ENCODE results near the gene ECEL1. TPM values are rescaled to one million over a fixed set of nuclear protein-coding genes. Genes with fewer than 3 reads are reported as not detected.

Gene ECEL1
- total and polyA plus RNA-seq, 4 donors = 0.09 to 0.35 (median 0.23) TPM

- DNase-seq (no peak), ATAC-seq (ENCODE audit: insufficient read depth, low FRiP score) (no peak)
- WGBS, 2 donors = 75 to 86% methylated on average over 9 of the region's 9 CpGs
- Histone ChIP-seq H3K4me3 (no peak overlapping the region), H3K4me1 (ENCODE audit: control insufficient read depth in 5 of 5, insufficient read depth in 5 of 5, low read length in 5 of 5) (no peaks in the 10 kb centered on the region), H3K27ac (ENCODE audit: low read depth in 1 of 2, low read length in 1 of 2) (no peak overlapping the region), H3K9me3 (ENCODE audit: control insufficient read depth in 4 of 4, insufficient read depth in 3 of 4, low read length in 3 of 4) (no peaks in the 10 kb centered on the region), H3K9ac (ENCODE audit: insufficient read depth in 1 of 2, low read length in 2 of 2) (no peak overlapping the region), H3K36me3 (ENCODE audit: control insufficient read depth in 4 of 4, insufficient read depth in 4 of 4, low read length in 4 of 4) (no peaks in the 10 kb centered on the region), H3K27me3 (ENCODE audit: control insufficient read depth in 3 of 3, insufficient read depth in 3 of 3, low read length in 2 of 3) (peaks cover 0 to 3% (median 0%) of the 10 kb centered on the region in 3 donors)
- TF ChIP-seq CTCF (IDR thresholded peaks at IDR 0.05; ENCODE audit: control extremely low read depth, extremely low read depth) = no peak
These were observed 43.1 kb upstream of the ECEL1 start for GRCh38 chr2:232530626-232531260.

- ATAC-seq (ENCODE audit: insufficient read depth, low FRiP score) (no peak), DNase-seq (no peak)
- peaks cover 0 to 5% (median 3%) of the 10 kb centered on the region in 3 donors for H3K27me3 ChIP-seq (ENCODE audit: control insufficient read depth in 3 of 3, insufficient read depth in 3 of 3, low read length in 2 of 3)
- WGBS, 2 donors = 89 to 94% methylated on average over 17 of the region's 17 CpGs
- no peak overlapping the region for H3K9ac ChIP-seq (ENCODE audit: insufficient read depth in 1 of 2, low read length in 2 of 2)
- H3K4me1 ChIP-seq (ENCODE audit: control insufficient read depth in 5 of 5, insufficient read depth in 5 of 5, low read length in 5 of 5) = peaks cover 0 to 4% (median 0%) of the 10 kb centered on the region in 5 donors
- no peak for TF ChIP-seq CTCF (IDR thresholded peaks at IDR 0.05; ENCODE audit: control extremely low read depth, extremely low read depth)
- H3K4me3 ChIP-seq = no peak overlapping the region
- no peaks in the 10 kb centered on the region for H3K36me3 ChIP-seq (ENCODE audit: control insufficient read depth in 4 of 4, insufficient read depth in 4 of 4, low read length in 4 of 4)
- H3K27ac ChIP-seq (ENCODE audit: low read depth in 1 of 2, low read length in 1 of 2) = no peak overlapping the region
- H3K9me3 ChIP-seq (ENCODE audit: control insufficient read depth in 4 of 4, insufficient read depth in 3 of 4, low read length in 3 of 4) = no peaks in the 10 kb centered on the region
These were observed 42.3 kb upstream of the ECEL1 start for GRCh38 chr2:232529806-232530547.

GRCh38 chr2:232528746-232529460, 41.3 kb upstream of the ECEL1 start:
- 66 to 67% methylated on average over 11 of the region's 11 CpGs for WGBS, 2 donors
- no peak for ATAC-seq (ENCODE audit: insufficient read depth, low FRiP score)
- Histone ChIP-seq H3K4me3 (no peak overlapping the region), H3K9ac (ENCODE audit: insufficient read depth in 1 of 2, low read length in 2 of 2) (no peak overlapping the region), H3K27ac (ENCODE audit: low read depth in 1 of 2, low read length in 1 of 2) (no peak overlapping the region), H3K36me3 (ENCODE audit: control insufficient read depth in 4 of 4, insufficient read depth in 4 of 4, low read length in 4 of 4) (no peaks in the 10 kb centered on the region), H3K9me3 (ENCODE audit: control insufficient read depth in 4 of 4, insufficient read depth in 3 of 4, low read length in 3 of 4) (no peaks in the 10 kb centered on the region), H3K4me1 (ENCODE audit: control insufficient read depth in 5 of 5, insufficient read depth in 5 of 5, low read length in 5 of 5) (peaks cover 0 to 4% (median 1%) of the 10 kb centered on the region in 5 donors), H3K27me3 (ENCODE audit: control insufficient read depth in 3 of 3, insufficient read depth in 3 of 3, low read length in 2 of 3) (peaks cover 6 to 9% (median 9%) of the 10 kb centered on the region in 3 donors)
- TF ChIP-seq CTCF (IDR thresholded peaks at IDR 0.05; ENCODE audit: control extremely low read depth, extremely low read depth) = no peak
- no peak for DNase-seq
